Measurements from ENCODE around the gene RAPGEF1.

DNA sequence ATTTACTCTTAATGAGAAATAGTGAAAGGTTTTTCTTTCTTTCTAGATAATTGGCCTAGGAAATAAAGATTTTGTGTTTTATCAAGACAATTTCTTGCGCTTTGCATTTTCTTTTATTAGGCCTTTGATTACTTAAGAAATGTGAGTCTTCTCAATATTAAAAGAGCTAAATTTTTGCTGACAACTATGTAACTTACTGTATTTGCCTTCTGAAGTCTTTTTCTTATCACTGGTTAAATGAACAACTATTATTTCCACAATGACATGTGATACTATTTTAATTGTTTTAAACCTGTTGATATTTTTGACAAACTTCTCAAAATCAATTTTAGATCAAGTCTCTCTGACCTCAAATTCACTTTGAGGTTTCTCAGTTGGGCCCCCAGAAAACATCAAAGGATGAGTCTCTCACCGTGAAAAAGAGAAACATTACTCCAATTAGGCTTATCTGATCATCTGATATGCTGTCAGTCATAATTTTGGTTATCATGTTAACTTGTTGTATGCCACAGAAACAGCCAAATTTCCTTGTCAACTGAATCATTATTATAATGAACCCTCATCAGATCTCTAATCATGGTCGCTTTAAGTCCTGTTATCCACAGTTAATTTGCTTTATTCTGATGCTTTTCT lies 48.8 kb downstream of the RAPGEF1 start:
- TF ChIP-seq, protein P1, sequence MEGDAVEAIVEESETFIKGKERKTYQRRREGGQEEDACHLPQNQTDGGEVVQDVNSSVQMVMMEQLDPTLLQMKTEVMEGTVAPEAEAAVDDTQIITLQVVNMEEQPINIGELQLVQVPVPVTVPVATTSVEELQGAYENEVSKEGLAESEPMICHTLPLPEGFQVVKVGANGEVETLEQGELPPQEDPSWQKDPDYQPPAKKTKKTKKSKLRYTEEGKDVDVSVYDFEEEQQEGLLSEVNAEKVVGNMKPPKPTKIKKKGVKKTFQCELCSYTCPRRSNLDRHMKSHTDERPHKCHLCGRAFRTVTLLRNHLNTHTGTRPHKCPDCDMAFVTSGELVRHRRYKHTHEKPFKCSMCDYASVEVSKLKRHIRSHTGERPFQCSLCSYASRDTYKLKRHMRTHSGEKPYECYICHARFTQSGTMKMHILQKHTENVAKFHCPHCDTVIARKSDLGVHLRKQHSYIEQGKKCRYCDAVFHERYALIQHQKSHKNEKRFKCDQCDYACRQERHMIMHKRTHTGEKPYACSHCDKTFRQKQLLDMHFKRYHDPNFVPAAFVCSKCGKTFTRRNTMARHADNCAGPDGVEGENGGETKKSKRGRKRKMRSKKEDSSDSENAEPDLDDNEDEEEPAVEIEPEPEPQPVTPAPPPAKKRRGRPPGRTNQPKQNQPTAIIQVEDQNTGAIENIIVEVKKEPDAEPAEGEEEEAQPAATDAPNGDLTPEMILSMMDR (IDR thresholded peaks at IDR 0.05; ENCODE audit: insufficient read depth, low read depth, low read length): no peak
- TF ChIP-seq EZH2 (IDR thresholded peaks at IDR 0.05; ENCODE audit: insufficient read depth, low read length): no peak

Measured in astrocyte (in vitro differentiated cells and primary cell).